PC-9 (cell line): ENCODE results near the gene SLC22A23. TPM values are rescaled to one million over a fixed set of nuclear protein-coding genes. Genes with fewer than 3 reads are reported as not detected.

ENCODE experiments used
- BruUV-seq: library from RNA; stranded (reverse); fragments of 400-500 nt; replicated peaks from 2 replicates; lab custom pipeline; 2021; lab: Mats Ljungman, UMichigan
- CTCF ChIA-PET: fragments of 300-600 bp; sonication (Branson Sonifier 250); formaldehyde crosslinking; loops from one replicate; lab custom pipeline; 2022; ENCODE audit warnings: antibody characterized with exemption; lab: Charles Lee
- POLR2A ChIA-PET: fragments of 300-600 bp; sonication (Branson Sonifier 250); formaldehyde crosslinking; loops from one replicate; lab custom pipeline; 2022; ENCODE audit warnings: antibody characterized with exemption; ENCODE audit not compliant: unreplicated experiment; lab: Charles Lee
- DNase-seq, 2 experiments: peaks; one replicate each; pipeline versions ENCODE4 v3.0.0 to v3.0.0-alpha.2; 2015 to 2022; ENCODE audit warnings: mixed read lengths in 1 of 2
- H2AFZ ChIP-seq: fragments of 200-600 bp; sonication (generic); 2 replicates; pipeline ENCODE4 v1.8.1; 2017; ENCODE audit warnings: antibody characterized with exemption
- H3F3A ChIP-seq: fragments of 200-600 bp; sonication (generic); 2 replicates; pipeline ENCODE4 v1.8.1; 2017; ENCODE audit warnings: antibody characterized with exemption, mild to moderate bottlenecking, low read depth; ENCODE audit not compliant: insufficient read depth
- H3K27ac ChIP-seq: fragments of 200-600 bp; sonication (generic); 2 replicates; pipeline ENCODE4 v1.6.1; 2016; ENCODE audit warnings: mixed run types
- H3K27me3 ChIP-seq: fragments of 200-600 bp; sonication (generic); 2 replicates; pipeline ENCODE4 v1.6.1; 2016; ENCODE audit warnings: low read depth, mixed run types; ENCODE audit not compliant: insufficient read depth
- H3K36me3 ChIP-seq: fragments of 200-600 bp; sonication (generic); 2 replicates; pipeline ENCODE4 v1.6.1; 2016; ENCODE audit warnings: low read depth, mixed run types
- H3K4me1 ChIP-seq: fragments of 200-600 bp; sonication (generic); replicated peaks from 2 replicates; pipeline ENCODE4 v1.6.1; 2016; ENCODE audit warnings: mixed run types; ENCODE audit not compliant: insufficient read depth
- H3K4me2 ChIP-seq: fragments of 200-600 bp; sonication (generic); 2 replicates; pipeline ENCODE4 v1.6.1; 2017; ENCODE audit warnings: mixed run types
- H3K4me3 ChIP-seq: fragments of 200-600 bp; sonication (generic); 2 replicates; pipeline ENCODE4 v1.6.1; 2016; ENCODE audit warnings: mixed run types
- H3K79me2 ChIP-seq: fragments of 200-600 bp; sonication (generic); 2 replicates; pipeline ENCODE4 v1.6.1; 2017; ENCODE audit warnings: low read depth, mixed run types
- H3K9me2 ChIP-seq: fragments of 200-600 bp; sonication (generic); 2 replicates; pipeline ENCODE4 v1.8.1; 2017; ENCODE audit warnings: mild to moderate bottlenecking; ENCODE audit not compliant: insufficient read depth
- H3K9me3 ChIP-seq: fragments of 200-600 bp; sonication (generic); 2 replicates; pipeline ENCODE4 v1.8.1; 2016; ENCODE audit warnings: low read depth; ENCODE audit not compliant: insufficient read depth
- H4K20me1 ChIP-seq: fragments of 200-600 bp; sonication (generic); 2 replicates; pipeline ENCODE4 v1.8.1; 2017; ENCODE audit not compliant: insufficient read depth
- EZH2 ChIP-seq: fragments of 200-600 bp; sonication (generic); IDR thresholded peaks from 2 replicates; pipeline ENCODE4 v1.8.0; 2017; ENCODE audit warnings: antibody characterized with exemption, low read depth
- intact Hi-C: fragments of 100-400 bp; cut with micrococcal nuclease; formaldehyde crosslinking; loops from one replicate; pipeline ENCODE4 v1.10.0; 2022; ENCODE audit not compliant: unreplicated experiment
- total RNA-seq: library from RNA; stranded (reverse); gene quantifications from 2 replicates; pipeline ENCODE4 v1.2.3, GENCODE V29; 2021
- TF ChIP-seq, protein P1 (sequence below): fragments of 200-600 bp; sonication (generic); conservative IDR thresholded peaks from 2 replicates; pipeline ENCODE4 v1.6.1; 2017; ENCODE audit warnings: mixed run types, antibody characterized with exemption, mild to moderate bottlenecking, moderate library complexity

The SLC22A23 gene
- total RNA-seq, 1 experiment from 2014 or later, result 13.5 TPM

DNA sequence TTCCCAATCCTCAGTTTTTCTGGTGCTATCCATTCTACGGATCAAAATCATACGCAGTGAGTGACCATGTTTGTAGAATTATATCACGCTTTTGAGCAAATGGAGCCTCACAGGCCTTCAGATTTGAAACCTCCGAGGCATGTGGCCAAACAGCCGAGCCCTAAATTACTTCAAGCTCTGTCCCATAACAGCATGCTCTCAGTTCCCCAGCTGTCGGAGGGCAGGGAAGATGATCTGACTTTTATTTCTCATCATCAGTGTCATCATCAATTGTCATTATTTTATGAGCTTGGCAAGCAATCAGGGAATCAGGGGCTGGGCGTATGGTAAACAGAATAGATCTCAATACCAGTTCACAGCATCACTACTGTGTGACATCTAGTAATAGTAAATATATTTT lies 124.9 kb downstream of the SLC22A23 start:
- H3K79me2 ChIP-seq, result no peaks in the 10 kb centered on the region
- DNase-seq, result no peak
- H2AFZ ChIP-seq, result no peak overlapping the region
- no peaks in the 10 kb centered on the region for H4K20me1 ChIP-seq
- H3K27me3 ChIP-seq, result no peaks in the 10 kb centered on the region
- POLR2A ChIA-PET, result interaction anchor here (0.6 kb wide), 1 partner anchor 776 kb away, joined by 4 read pairs; no protein-coding TSS in a partner anchor
- no peaks in the 10 kb centered on the region for H3K4me1 ChIP-seq
- no peaks in the 10 kb centered on the region for H3K36me3 ChIP-seq
- no peaks in the 10 kb centered on the region for H3K9me2 ChIP-seq
- TF ChIP-seq EZH2, result no peak
- TF ChIP-seq, protein P1, sequence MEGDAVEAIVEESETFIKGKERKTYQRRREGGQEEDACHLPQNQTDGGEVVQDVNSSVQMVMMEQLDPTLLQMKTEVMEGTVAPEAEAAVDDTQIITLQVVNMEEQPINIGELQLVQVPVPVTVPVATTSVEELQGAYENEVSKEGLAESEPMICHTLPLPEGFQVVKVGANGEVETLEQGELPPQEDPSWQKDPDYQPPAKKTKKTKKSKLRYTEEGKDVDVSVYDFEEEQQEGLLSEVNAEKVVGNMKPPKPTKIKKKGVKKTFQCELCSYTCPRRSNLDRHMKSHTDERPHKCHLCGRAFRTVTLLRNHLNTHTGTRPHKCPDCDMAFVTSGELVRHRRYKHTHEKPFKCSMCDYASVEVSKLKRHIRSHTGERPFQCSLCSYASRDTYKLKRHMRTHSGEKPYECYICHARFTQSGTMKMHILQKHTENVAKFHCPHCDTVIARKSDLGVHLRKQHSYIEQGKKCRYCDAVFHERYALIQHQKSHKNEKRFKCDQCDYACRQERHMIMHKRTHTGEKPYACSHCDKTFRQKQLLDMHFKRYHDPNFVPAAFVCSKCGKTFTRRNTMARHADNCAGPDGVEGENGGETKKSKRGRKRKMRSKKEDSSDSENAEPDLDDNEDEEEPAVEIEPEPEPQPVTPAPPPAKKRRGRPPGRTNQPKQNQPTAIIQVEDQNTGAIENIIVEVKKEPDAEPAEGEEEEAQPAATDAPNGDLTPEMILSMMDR, result no peak
- no peak overlapping the region for H3K4me3 ChIP-seq
- H3K9me3 ChIP-seq, result no peaks in the 10 kb centered on the region
- no peak overlapping the region for H3K27ac ChIP-seq
- intact Hi-C loops, result no loop called here
- H3K4me2 ChIP-seq, result no peak overlapping the region
- no TSS peak for BruUV-seq
- CTCF ChIA-PET, result no interaction called here
- no peaks in the 10 kb centered on the region for H3F3A ChIP-seq

DNA sequence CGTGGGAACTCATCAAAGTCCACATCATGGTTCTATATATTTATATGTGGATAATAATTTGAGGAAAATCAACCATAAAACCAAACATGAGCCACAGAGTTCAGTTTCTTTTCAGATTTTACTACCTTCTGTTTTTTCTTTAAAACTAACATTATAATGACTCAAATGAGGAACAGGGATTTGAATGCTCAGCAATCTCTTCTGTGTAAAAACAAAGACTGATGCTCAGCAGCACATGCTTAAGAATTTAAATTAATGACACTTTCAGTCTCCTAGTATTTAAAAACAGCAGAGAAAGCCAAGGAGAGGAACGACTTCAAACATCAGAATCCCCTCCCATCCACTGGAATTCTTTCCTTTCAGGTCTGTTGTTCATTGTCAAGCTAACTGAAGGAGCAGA lies 125.4 kb downstream of the SLC22A23 start:
- Histone ChIP-seq H4K20me1 (no peaks in the 10 kb centered on the region), H3F3A (no peaks in the 10 kb centered on the region), H3K4me1 (no peaks in the 10 kb centered on the region), H3K4me2 (no peak overlapping the region), H3K4me3 (no peak overlapping the region), H3K9me3 (no peaks in the 10 kb centered on the region), H3K27ac (no peak overlapping the region), H3K9me2 (no peaks in the 10 kb centered on the region), H2AFZ (no peak overlapping the region), H3K27me3 (no peaks in the 10 kb centered on the region), H3K36me3 (no peaks in the 10 kb centered on the region), H3K79me2 (no peaks in the 10 kb centered on the region)
- ChIA-PET POLR2A (interaction anchor here (0.6 kb wide), 1 partner anchor 777 kb away, joined by 4 read pairs; no protein-coding TSS in a partner anchor), CTCF (no interaction called here)
- no peak for DNase-seq
- intact Hi-C loops, result no loop called here
- TF ChIP-seq, protein P1, result no peak
- no peak for TF ChIP-seq EZH2
- BruUV-seq, result no TSS peak

DNA sequence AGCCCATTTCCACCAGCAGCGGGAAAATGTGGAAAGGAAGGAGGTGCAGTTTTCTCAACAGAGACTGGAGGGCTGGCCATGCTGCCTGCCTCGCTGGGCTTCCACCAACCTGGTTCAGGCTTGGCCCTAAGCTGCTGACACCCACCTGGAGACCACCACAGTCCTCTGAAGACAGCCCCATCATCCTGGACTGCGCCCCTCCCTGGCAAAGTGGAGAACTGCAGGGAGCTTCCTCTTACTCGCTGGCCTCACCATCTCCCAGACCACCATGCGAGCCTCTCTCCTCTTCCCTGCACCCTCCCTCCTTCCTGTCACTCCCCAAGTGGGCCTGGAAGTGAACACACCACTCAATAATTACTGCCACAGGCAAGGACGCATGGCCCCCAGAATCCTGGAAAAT lies 126.7 kb downstream of the SLC22A23 start:
- TF ChIP-seq EZH2, result no peak
- TF ChIP-seq, protein P1, result no peak
- no TSS peak for BruUV-seq
- H3K4me2 ChIP-seq, result no peak overlapping the region
- intact Hi-C loops, result no loop called here
- ChIA-PET CTCF (no interaction called here), POLR2A (no interaction called here)
- no peaks in the 10 kb centered on the region for H3K4me1 ChIP-seq
- H3K9me2 ChIP-seq, result no peaks in the 10 kb centered on the region
- no peak for DNase-seq
- H2AFZ ChIP-seq, result no peak overlapping the region
- H3K79me2 ChIP-seq, result no peaks in the 10 kb centered on the region
- no peak overlapping the region for H3K4me3 ChIP-seq
- no peaks in the 10 kb centered on the region for H3K27me3 ChIP-seq
- H3F3A ChIP-seq, result no peaks in the 10 kb centered on the region
- no peaks in the 10 kb centered on the region for H4K20me1 ChIP-seq
- no peak overlapping the region for H3K27ac ChIP-seq
- H3K9me3 ChIP-seq, result no peaks in the 10 kb centered on the region
- no peaks in the 10 kb centered on the region for H3K36me3 ChIP-seq
